ENCODE data around the gene EPSTI1. TPM values are rescaled to one million over a fixed set of nuclear protein-coding genes. Genes with fewer than 3 reads are reported as not detected.

EPSTI1 gene
- total RNA-seq, 1 experiment from 2014 or later: not detected

DNA sequence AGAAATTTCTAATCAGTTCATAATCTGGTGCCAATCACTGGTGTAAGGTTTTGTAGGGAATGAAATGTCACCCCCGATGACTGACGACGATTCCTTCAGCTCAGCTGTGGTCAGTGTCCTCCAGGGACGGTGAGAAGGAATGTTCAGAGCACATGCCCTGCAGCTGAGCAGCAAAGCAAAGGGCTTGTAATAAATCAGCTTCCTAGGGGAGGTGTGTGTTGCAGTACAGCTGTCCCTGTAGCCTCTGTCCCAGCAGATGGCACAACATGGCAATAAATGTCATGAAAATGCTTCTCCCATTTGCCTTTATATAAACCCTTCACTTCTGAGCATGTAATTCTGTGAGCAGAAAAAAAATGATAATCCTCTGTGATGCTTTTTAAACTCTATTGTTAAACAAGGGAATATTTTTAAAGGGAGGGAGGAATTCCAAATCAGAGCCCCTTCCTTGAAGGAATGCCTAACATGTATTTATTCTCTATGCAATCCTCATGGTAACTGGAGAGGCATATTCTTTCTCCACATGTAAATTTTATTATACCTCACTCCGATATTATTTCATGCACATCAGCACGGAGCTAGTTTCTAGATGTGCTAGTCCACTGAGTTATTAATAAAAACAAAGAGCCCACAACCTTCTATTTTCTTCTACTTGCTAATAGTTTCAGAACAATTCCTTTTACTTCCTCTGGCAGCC lies 108.1 kb downstream of the EPSTI1 start:
- peaks cover 7% of the 10 kb centered on the region for H3K9me3 Mint-ChIP-seq (ENCODE audit: unreplicated experiment)
- ChIA-PET CTCF (interaction anchor here (0.5 to 1.6 kb wide), 14 partner anchors 12 to 921 kb away, joined by 3 to 7 read pairs (median 4); no protein-coding TSS in a partner anchor), POLR2A (interaction anchor here (0.7 to 0.8 kb wide), 3 partner anchors 188 to 995 kb away, joined by 3 read pairs; partner anchors contain the start of genes CCDC122 and LACC1)
- DNase-seq (ENCODE audit: unreplicated experiment): peak; percentile 62
- H3K27ac Mint-ChIP-seq (ENCODE audit: low read depth, unreplicated experiment): no peak overlapping the region
- BruUV-seq (replicated peaks): no TSS peak
- H3K4me1 Mint-ChIP-seq (ENCODE audit: insufficient read depth, unreplicated experiment): peaks cover 22% of the 10 kb centered on the region
- no peak overlapping the region for H3K4me3 Mint-ChIP-seq (ENCODE audit: unreplicated experiment)
- TF ChIP-seq, protein P1, sequence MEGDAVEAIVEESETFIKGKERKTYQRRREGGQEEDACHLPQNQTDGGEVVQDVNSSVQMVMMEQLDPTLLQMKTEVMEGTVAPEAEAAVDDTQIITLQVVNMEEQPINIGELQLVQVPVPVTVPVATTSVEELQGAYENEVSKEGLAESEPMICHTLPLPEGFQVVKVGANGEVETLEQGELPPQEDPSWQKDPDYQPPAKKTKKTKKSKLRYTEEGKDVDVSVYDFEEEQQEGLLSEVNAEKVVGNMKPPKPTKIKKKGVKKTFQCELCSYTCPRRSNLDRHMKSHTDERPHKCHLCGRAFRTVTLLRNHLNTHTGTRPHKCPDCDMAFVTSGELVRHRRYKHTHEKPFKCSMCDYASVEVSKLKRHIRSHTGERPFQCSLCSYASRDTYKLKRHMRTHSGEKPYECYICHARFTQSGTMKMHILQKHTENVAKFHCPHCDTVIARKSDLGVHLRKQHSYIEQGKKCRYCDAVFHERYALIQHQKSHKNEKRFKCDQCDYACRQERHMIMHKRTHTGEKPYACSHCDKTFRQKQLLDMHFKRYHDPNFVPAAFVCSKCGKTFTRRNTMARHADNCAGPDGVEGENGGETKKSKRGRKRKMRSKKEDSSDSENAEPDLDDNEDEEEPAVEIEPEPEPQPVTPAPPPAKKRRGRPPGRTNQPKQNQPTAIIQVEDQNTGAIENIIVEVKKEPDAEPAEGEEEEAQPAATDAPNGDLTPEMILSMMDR (IDR thresholded peaks at IDR 0.05; ENCODE audit: unreplicated experiment): peak; percentile 46
- intact Hi-C loops (cut with micrococcal nuclease): loop anchor here (1.0 to 10.0 kb wide), 7 partner anchors 223 to 990 kb away; no protein-coding TSS in a partner anchor
- H3K36me3 Mint-ChIP-seq (ENCODE audit: insufficient read depth, unreplicated experiment): no peaks in the 10 kb centered on the region
- no peaks in the 10 kb centered on the region for H3K27me3 Mint-ChIP-seq (ENCODE audit: insufficient read depth, unreplicated experiment)

DNA sequence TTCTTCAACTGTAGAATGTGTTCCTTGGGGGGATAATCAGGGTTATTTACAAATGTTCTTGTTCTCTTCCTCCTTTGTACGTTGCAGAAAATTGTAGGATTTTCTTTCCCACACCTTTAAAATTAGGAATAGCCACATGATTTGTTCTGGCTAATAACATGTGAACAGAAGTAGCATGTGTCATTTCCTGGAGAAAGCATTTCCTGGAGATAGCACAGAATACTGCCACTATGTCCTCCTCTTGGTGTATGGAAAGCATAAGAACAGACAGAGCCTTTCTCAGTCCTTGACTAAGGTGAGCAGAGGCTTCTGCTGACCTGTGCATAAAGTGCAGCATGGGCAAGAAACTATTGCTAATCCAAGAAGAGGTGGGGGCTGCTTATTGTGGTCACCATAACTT lies 108.9 kb downstream of the EPSTI1 start:
- Mint-ChIP-seq H3K36me3 (ENCODE audit: insufficient read depth, unreplicated experiment) (no peaks in the 10 kb centered on the region), H3K9me3 (ENCODE audit: unreplicated experiment) (peaks cover 7% of the 10 kb centered on the region), H3K4me3 (ENCODE audit: unreplicated experiment) (no peak overlapping the region), H3K27me3 (ENCODE audit: insufficient read depth, unreplicated experiment) (no peaks in the 10 kb centered on the region), H3K27ac (ENCODE audit: low read depth, unreplicated experiment) (no peak overlapping the region), H3K4me1 (ENCODE audit: insufficient read depth, unreplicated experiment) (peaks cover 28% of the 10 kb centered on the region)
- ChIA-PET CTCF (interaction anchor here (0.5 to 1.6 kb wide), 10 partner anchors 12 to 913 kb away, joined by 3 to 7 read pairs (median 4); no protein-coding TSS in a partner anchor), POLR2A (interaction anchor here (0.7 to 0.8 kb wide), 3 partner anchors 189 to 996 kb away, joined by 3 read pairs; partner anchors contain the start of genes CCDC122 and LACC1)
- TF ChIP-seq, protein P1 (IDR thresholded peaks at IDR 0.05; ENCODE audit: unreplicated experiment): no peak
- intact Hi-C loops (cut with micrococcal nuclease): loop anchor here (1.0 to 10.0 kb wide), 5 partner anchors 422 to 991 kb away; no protein-coding TSS in a partner anchor
- no TSS peak for BruUV-seq (replicated peaks)
- no peak for DNase-seq (ENCODE audit: unreplicated experiment)

DNA sequence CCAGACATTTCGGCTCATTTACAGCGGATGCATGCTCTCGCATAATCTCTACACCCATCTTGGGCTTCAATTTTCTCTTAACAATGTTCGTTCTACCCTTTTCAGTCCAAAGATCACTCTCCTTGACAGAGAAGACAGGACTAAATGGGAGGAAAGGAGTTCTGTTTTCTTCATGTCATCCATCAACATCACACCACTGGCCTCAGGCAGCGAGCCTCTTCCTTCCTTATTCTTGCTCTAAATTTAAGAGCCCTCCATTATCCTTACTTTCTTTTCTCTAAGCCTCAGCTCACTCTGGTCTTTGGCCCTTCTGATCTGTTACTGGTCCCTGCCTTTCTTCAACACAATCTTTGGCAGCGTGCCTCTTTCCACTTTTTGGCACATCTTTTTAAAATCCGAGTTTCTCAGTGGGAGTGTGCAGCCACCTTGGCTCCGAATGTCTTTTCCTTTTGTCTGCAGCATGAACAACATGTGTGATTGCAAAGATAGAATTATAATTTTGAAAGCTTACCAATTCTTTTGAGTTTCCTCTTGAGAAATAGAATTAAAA lies 111.9 kb downstream of the EPSTI1 start:
- no peaks in the 10 kb centered on the region for H3K27me3 Mint-ChIP-seq (ENCODE audit: insufficient read depth, unreplicated experiment)
- H3K27ac Mint-ChIP-seq (ENCODE audit: low read depth, unreplicated experiment): no peak overlapping the region
- CTCF ChIA-PET: interaction anchor here (0.5 to 1.3 kb wide), 6 partner anchors 9 to 543 kb away, joined by 3 to 4 read pairs (median 3); no protein-coding TSS in a partner anchor
- POLR2A ChIA-PET: interaction anchor here (1.2 kb wide), 1 partner anchor 15 kb away, joined by 3 read pairs; no protein-coding TSS in a partner anchor
- H3K4me1 Mint-ChIP-seq (ENCODE audit: insufficient read depth, unreplicated experiment): peaks cover 39% of the 10 kb centered on the region
- no peak for DNase-seq (ENCODE audit: unreplicated experiment)
- peaks cover 7% of the 10 kb centered on the region for H3K9me3 Mint-ChIP-seq (ENCODE audit: unreplicated experiment)
- H3K36me3 Mint-ChIP-seq (ENCODE audit: insufficient read depth, unreplicated experiment): no peaks in the 10 kb centered on the region
- H3K4me3 Mint-ChIP-seq (ENCODE audit: unreplicated experiment): no peak overlapping the region
- intact Hi-C loops (cut with micrococcal nuclease): loop anchor here (10.0 kb wide), 2 partner anchors 425 to 545 kb away; no protein-coding TSS in a partner anchor
- BruUV-seq (replicated peaks): no TSS peak
- TF ChIP-seq, protein P1 (IDR thresholded peaks at IDR 0.05; ENCODE audit: unreplicated experiment): no peak

DNA sequence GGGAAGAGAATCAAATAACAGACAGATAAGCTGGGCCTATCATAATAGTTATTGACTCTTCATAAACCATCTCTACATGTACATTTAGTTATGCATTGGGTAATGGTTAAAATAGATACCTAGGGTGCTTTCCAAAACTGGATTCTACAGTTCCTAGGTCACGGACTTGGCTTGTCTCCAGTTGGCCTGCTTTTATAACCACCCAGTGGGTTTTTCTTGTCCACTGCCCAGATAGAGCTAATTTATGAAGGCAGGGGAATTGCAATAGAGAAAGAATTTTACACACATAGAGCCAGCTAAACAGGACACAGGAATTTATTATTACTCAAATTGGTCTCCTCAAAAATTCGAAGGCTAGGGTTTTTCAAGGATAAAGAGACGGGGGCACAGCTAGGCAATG lies 113.3 kb downstream of the EPSTI1 start:
- BruUV-seq (replicated peaks): no TSS peak
- H3K9me3 Mint-ChIP-seq (ENCODE audit: unreplicated experiment): peaks cover 7% of the 10 kb centered on the region
- peaks cover 31% of the 10 kb centered on the region for H3K4me1 Mint-ChIP-seq (ENCODE audit: insufficient read depth, unreplicated experiment)
- DNase-seq (ENCODE audit: unreplicated experiment): no peak
- CTCF ChIA-PET: interaction anchor here (0.6 to 0.9 kb wide), 4 partner anchors 125 to 926 kb away, joined by 3 to 5 read pairs (median 4); no protein-coding TSS in a partner anchor
- no peak overlapping the region for H3K27ac Mint-ChIP-seq (ENCODE audit: low read depth, unreplicated experiment)
- H3K4me3 Mint-ChIP-seq (ENCODE audit: unreplicated experiment): no peak overlapping the region
- POLR2A ChIA-PET: interaction anchor here (1.4 to 3.0 kb wide), 3 partner anchors 9 to 18 kb away, joined by 4 to 13 read pairs (median 7); no protein-coding TSS in a partner anchor
- intact Hi-C loops (cut with micrococcal nuclease): no loop called here
- no peaks in the 10 kb centered on the region for H3K36me3 Mint-ChIP-seq (ENCODE audit: insufficient read depth, unreplicated experiment)
- TF ChIP-seq, protein P1 (IDR thresholded peaks at IDR 0.05; ENCODE audit: unreplicated experiment): no peak
- H3K27me3 Mint-ChIP-seq (ENCODE audit: insufficient read depth, unreplicated experiment): no peaks in the 10 kb centered on the region
